HG03135 (cell line): Measurements from ENCODE around the gene TUBA8.
"Not testable (repeated sequence)": the region's sequence is repeated elsewhere in the genome, so short reads cannot be mapped to it uniquely, and the experiment has no call there.

Experiments used
- ATAC-seq: cut with Tn5 transposase; IDR thresholded peaks from one replicate; pipeline ENCODE4 v1.9.1; 2021; ENCODE audit warnings: mild to moderate bottlenecking, moderate library complexity; ENCODE audit not compliant: unreplicated experiment

TUBA8 gene

DNA sequence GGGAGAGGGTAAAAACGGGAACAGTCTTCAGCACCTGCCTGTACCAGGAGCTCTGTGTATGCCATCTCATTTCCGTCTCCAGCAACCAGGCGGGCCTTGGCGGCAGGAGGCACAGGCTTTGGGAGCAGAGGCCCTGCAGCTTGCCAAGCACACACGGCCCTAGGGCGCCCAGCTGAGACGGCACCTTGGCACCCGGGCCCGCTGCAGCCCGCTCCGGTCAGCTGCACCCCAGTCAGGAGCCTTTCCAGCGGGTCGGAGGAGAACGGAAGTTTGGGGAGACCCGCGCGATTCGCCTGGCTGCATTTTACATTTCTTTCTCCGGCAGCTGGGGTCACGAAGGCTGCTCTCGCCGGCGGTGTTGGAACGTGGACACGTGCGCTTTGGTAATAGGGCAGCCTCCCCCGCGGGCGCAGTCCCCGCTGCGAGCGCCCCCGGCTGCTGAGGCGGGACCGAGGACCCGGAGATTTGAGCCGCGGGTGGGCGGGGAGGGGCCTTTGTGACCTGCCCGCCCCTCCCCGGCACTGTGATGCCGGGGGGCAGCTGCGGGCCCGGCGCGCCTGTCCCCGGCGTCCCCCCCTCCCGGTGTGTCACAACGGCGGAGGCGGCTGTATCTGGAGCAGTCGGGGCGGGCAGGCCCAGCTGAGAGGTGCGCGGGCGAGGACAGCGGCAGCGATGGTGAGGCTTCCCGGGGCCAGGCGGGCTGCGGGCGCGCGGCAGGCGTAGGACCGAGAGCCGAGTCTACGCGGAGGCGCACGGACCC, at the start of gene TUBA8:
TUBA8 (plus strand) TSS at position 616 of the 760 bp plus-strand sequence; CDS start at position 673, 57 bp downstream.
- ATAC-seq: peak; percentile 37

DNA sequence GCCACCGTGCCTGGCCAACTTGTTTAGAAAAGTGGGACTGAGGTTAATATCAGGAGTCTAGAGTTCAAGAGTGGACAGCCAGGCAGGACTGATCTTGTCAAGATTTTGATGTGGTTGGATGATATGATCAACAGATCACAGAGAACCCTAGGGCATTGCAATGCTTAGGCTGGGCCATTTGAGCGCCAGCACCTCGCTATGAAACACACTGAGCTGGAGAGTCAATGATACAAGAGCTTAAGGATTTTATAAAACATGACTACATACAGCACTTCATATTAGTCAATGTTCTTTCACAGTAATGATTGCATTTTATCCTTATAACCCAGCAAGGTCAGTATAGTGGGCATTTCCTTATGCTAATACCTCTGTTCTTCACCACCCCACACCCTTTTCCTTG, 48.2 kb upstream of the TUBA8 start:
- no peak for ATAC-seq

GRCh38 chr22:18063306-18063705, 47.3 kb upstream of the TUBA8 start:
- no peak for ATAC-seq

DNA sequence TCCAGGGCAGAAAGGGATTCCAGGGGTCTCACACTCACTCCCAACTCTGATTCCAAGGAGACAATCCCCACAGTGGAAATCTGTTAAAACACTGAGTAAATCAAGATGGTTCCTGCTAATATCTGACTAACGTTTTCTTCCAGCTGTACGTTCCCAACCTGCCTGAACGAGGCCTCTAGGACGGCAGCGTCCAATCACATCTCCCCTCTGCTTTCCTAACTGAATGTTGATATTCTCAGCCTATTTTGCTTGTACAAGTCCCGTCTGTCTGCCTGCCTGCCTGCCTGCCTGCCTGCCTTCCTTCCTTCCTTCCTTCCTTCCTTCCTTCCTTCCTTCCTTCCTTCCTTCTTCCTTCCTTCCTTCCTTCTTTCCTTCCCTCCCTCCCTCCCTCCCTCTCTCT, 46.9 kb upstream of the TUBA8 start:
- not testable (repeated sequence) for ATAC-seq

DNA sequence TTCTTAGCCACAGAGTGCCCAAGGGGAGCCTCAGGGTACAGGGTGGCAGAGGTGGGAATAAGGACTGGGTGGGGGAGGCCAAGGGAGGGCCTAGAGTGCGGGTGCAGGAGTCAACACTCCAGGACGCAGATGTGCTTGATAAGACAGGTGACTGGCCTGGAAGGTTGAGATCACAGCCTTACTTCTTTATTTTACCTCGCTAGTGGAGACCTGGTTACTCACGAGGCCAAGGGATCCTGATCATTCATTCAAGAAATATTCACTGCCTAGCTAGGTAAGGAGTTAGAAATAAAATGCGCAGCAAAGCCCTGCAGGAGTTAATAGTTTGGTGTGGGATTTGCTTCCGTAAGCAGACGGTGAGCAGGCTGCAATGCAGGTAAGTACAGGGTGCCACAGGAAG, 46.0 kb upstream of the TUBA8 start:
- ATAC-seq: no peak

DNA sequence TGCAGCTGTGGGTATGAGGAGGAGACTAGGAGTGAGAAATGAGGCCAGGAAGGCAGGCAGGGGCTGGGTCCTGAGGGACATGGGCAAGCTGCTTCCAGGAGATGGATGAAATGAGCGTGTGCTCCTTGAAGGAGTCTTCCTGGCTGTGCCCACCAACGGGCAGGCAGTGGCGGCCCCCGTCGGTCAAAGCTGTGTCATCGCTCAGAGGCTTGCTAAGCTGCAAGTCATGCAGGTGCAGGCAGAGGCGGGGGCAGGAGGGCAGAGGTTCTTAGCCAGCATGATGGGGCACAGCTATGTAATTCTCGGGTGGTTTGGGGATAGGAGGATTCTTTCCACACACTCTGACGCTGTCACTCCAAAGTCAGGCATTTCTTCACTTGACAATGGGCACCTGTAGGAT, 45.4 kb upstream of the TUBA8 start:
- no peak for ATAC-seq

DNA sequence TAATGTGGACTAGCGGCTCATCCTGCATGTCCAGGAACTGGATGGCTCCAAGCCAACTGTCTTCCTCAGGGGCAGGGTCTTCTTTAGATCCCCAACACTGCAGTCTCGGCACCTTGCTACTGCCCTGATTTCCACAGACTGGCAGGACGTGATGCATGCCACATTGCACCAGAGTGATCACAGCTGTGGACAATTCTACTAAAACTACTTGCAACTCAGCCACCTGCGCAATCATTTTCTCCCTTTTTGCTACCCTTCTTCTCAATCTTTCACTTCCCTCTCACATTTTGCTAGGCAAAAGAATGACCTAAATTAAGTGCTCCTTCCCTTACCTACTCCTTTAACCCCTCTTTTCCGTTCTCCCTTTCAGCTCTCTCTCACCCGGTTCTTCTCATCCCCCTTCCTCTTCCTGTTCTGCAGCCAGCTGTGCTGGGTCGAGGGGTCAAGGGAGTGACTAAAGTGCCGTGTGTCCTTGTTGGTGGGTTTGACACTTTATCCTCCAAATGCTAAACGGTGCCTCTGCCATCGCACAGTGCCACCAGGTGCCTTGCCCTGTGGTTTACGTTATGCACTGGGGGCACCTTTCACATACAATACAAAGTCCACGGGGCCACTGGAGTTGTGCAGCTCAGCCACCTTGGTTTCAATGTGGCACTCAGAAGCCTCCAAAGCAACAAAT, 44.3 kb upstream of the TUBA8 start:
- ATAC-seq: no peak

DNA sequence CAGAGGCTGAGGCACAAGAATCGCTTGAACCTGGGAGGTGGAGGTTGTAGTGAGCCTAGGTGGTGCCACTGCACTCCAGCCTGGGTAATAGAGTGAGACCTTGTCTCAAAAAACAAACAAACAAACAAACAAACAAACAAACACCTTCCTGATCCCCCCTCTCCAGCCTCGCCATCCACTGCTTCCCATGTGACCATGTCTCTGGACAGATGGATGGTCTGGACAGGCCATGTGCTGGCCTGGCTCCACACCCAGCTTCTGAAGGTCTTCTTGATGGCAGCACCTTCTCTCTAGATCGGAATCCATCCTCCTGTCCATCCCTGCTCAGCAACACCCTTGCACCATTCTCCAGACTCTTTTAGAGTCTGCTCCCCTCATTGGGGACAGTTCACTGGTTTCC, 43.5 kb upstream of the TUBA8 start:
- ATAC-seq: no peak

DNA sequence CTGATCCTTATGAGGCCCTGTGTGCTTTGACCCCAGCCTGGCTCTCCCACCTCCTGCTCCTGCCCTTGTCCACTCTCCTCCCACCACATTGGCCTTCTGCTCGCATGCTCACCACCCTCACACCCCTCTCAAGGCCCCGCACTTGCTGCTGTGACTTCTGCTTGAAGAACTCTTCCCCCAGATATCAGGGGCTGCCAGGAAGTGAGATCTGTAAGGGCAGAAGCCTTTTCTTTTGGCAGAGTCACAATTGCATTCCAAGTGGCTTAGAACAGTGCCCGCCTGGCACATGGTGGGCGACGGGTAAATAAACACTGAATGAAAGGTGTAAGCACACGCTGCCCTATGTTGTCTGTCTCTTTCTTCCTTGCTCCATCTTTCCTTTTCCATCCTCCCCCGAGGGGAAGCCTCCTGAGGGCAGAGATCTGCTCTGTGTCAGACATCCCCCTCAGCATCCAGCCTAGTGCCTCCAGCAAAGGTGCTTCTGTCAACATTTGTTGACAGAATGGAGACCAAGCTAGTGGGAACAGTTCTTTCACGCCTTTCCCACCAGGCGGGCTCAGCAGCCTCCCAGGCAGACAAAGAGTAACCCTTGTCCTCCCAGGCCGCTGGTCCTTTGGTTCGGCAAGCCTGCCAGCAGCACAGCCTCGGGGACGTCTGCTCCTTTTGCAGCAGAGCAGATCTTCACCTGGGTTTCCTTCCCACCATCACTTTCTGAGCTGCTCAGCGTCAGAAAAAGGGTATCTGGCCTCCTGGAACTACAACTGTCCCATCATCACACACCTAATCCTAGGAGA, 42.9 kb upstream of the TUBA8 start:
- ATAC-seq: no peak

DNA sequence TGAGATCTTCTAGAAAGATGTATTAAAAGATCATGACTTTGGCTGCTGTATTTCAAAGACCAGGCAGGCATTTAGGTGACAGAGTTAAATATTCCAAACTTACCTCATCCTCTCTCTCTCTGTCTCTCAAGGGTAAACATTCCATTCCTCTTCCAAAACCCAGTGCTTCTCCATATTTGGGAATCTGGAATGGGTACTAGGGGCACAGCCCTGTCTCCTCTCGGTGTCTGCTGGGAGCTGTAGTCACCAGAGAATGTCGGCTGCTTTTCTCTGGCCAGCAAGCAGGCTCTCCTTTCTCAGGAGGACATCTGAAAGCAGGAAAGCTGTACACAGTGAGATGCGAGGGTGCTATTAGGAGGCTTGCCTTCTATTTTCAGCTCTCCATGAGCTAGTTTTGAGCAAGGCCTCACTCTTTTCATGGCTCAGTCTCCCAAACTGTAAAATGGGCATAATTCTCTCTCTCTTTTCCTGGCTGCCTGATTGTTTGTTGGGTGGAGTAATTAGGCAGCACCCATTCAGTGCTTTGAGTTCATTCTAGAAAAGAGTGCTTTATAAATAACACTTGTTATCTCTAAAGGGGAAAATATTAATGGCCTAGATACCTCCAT, 42.1 kb upstream of the TUBA8 start:
- no peak for ATAC-seq

- no peak for ATAC-seq
Observed at GRCh38 chr22:18069041-18069440, 41.6 kb upstream of the TUBA8 start.

DNA sequence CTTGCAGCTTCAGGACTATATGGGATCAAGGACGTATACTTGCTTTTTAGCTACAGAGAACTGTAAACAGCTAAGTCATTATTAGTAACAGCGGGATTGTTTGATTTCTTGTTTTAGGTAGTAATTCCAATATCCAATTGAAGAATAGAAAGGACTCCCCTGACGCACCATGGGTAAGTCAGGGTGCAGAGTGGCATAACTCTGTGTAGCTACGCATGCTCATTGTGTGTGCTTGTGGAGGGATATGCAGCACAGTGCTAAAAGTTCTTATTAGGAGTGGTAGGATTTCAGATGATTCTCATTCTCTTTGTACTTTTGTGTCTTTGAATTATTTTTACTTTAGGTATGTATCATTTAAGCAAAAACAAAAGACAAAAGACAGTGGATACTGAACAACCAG, 40.6 kb upstream of the TUBA8 start:
- ATAC-seq: no peak

DNA sequence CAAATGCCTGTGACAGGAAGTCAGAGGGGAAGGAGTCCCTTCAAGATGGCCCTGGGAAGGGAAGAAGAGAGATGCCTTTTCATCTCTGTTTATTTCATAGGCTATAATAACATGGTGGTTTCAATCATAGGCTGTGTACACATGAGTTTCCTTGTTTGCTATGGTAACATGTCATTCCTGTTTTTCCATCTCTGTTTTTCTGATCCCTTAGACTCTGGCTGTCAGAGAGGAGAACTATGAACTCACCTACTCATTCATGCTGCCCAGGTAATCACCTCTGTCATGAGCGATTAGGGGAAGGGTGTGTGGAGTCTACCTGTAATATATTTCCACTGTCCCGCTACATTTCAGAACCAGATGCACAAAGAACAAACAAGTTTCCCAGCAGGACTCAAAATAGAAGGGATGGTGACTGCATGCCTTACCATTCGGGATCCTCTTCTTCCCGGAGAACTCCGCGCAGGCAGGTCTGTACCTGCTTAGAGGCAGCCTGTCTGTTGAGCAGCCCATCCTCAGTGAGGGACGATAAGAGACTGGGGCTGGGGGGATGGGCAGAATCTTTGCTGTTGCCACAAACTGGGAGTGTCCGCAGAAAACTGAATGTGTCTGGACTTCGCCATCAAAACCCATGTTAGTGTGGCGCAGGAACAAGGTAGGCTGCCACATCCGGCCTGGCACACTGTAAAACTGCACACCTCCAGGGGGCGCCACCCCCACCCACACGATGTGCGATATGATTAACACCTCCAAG, 39.9 kb upstream of the TUBA8 start:
- no peak for ATAC-seq

- ATAC-seq: not testable (repeated sequence)
Observed at GRCh38 chr22:18071307-18071967, 39.2 kb upstream of the TUBA8 start.

- ATAC-seq: no peak
Observed at GRCh38 chr22:18071968-18072310, 38.7 kb upstream of the TUBA8 start.

DNA sequence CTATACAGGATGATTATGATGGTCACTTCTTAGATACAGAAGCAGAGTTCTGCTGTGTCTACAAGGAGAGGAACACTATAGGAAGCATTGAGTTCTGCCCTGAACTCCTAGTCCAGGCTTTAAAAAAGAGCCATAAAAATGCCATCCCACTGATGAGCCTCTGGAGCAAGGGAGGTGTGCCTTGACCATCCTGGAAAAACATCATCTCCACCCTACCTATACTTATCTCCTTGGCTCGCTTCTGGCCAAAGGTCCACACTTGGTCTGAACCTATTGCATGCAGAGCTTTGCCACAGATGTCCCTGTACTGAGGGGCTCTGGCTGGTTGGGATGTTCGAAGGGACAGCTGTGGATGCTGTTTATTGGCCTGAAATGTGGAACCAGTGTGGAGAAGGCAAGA, 37.1 kb upstream of the TUBA8 start:
- ATAC-seq: no peak

DNA sequence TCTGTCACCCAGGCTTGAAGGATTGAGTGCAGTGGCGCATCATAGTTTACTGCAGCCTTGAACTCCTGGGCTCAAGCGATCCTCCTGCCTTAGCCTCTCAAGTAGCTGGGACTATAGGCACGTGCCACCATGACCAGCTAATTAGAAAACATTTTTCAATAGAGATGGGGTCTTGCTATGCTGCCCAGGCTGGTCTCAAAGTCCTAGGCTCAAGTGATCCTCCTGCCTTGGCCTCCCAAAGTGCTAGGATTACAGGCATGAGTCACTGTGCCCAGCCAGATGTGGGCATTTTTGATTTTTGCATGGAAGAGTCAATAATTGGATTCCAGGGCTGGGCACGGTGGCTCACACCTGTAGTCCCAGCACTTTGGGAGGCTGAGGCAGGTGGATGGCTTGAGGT, 36.7 kb upstream of the TUBA8 start:
- not testable (repeated sequence) for ATAC-seq

DNA sequence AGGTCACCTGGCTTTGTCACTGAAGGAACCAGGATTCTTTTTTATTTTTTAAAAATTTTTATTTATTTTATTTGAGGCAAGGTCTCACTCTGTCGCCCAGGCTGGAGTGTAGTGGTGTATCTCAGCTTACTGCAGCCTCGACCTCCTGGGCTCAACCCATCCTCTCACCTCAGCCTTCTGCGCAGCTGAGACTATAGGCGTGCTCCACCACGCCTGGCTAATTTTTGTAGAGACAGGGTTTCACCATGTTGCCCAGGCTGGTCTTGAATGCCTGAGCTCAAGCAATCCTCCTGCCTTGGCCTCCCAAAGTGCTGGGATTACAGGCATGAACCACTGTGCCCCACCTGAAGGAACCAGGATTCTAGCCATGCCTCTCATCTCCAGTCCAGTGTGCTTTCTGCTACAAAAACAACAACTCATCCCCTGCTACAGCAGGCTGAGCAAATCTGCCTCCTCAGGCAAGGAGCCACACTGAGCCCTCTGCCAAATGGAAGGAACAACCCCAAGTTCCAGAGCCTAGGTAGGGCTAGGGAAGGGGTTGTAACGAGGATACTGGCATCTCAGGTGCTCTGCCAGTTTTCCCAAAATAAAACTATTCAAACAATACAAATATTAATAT, 35.4 kb upstream of the TUBA8 start:
- no peak for ATAC-seq

- ATAC-seq: no peak
Observed at GRCh38 chr22:18075720-18076497, 34.7 kb upstream of the TUBA8 start.
